T-helper 2 cell (primary cell): Measurements from ENCODE around the gene ZNF33B.
"Not testable (repeated sequence)": the region's sequence is repeated elsewhere in the genome, so short reads cannot be mapped to it uniquely, and the experiment has no call there.

Experiments used
- DNase-seq, 5 experiments: peaks; one replicate each; pipeline versions ENCODE4 v3.0.0 to v3.0.0-alpha.2; 2012 to 2022
- total RNA-seq, 2 donors: gene quantifications; one replicate each; lab custom pipeline; 2026; lab: John Stamatoyannopoulos, UW

ZNF33B gene
- total RNA-seq = 21.2 to 74.1 reads per million in 2 donors

DNA sequence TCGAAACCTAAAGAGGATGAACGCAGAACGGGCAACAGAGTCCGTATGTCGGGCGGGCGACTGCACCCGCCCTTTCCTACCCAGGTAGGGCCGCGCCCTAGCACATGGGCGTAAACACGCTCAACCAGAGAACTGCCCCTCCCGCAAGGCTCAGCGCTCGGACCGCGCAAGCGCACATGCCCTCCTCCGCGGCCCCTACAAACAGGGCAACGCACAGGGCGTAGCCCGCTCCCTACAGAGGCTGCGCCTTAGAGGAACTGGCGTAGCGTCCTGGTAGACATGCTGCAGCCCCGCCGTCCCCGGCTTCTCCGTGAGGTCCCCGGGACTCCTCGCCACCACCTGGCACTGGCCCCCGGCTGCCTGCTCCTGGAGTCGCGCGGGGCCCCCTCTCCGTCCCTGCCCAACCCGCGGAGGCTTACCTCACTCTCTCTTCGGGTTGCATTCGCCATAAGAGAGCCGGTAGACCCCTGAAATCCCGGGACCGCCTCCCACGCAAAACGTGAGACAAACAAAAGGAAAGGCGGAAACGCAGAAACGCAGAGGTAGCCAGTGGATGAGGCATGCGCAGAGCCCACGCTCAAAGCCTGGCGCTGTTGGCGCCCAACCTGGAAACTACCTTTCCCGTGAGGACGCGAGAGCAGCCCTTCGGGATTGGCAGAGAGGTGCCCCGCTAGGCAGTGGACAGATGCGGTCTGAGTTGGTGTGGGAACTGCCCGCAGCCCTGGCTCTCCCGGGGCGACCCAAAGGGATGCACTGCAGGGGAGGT, at the start of gene ZNF33B:
Gene ZNF33B (minus strand): TSS at position 516 of the 766 bp plus-strand sequence. CDS start 1,642 bp downstream, outside the sequence.
- peak; percentile 75 to 97 (median 90) for DNase-seq

DNA sequence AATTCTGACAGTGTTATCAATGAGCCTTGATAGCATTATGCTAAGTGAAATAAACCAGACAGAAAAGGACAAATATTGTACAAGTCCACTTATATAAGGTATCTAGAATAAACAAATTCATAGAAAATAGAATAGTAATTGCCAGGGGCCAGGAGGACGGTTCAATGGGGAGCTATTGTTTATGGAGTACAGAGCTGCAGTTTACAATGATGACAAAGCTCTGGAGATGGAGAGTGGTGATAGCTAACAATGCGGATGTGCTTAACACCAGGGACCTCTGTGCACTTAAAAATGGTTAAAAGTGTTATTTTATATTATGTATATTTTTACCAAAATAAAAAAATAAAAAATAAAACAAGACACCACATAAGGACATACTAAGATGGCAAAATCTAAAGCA, 46.1 kb upstream of the ZNF33B start:
- DNase-seq = no peak

DNA sequence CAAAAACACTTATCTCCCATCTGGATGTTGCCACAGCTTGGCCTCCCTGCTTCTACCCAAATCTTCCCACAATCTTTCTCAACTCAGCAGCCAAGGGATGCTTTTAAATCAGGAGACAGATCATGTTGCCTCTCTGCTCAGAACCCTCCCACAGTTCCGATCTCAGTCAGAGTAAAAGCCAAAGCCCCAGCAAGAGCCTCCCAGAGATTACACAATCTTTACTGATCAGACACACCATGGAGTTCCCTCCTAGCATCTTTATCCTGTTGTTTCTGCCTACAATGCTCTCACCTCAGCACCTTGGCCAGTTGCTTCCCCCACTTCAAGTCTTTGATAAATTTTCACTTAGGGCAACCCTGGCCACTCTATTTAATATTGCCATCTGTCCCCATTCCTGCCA, 41.9 kb upstream of the ZNF33B start:
- no peak for DNase-seq

DNA sequence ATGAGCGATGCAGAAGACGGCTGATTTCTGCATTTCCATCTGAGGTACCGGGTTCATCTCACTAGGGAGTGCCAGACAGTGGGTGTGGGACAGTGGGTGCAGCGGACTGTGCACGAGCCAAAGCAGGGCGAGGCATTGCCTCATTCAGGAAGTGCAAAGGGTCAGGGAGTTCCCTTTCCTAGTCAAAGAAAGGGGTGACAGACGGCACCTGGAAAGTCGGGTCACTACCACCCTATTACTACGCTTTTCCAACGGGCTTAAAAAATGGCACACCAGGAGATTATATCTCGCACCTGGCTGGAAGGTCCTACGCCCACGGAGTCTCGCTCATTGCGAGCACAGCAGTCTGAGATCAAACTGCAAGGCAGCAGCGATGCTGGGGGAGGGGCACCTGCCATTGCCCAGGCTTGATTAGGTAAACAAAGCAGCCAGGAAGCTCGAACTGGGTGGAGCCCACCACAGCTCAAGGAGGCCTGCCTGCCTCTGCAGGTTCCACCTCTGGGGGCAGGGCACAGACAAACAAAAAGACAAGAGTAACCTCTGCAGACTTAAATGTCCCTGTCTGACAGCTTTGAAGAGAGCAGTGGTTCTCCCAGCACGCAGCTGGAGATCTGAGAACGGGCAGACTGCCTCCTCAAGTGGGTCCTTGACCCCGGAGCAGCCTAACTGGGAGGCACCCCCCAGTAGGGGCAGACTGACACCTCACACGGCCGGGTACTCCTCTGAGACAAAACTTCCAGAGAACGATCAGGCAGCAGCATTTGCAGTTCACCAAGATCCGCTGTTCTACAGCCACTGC, 27.0 kb upstream of the ZNF33B start:
- DNase-seq = not testable (repeated sequence)

DNA sequence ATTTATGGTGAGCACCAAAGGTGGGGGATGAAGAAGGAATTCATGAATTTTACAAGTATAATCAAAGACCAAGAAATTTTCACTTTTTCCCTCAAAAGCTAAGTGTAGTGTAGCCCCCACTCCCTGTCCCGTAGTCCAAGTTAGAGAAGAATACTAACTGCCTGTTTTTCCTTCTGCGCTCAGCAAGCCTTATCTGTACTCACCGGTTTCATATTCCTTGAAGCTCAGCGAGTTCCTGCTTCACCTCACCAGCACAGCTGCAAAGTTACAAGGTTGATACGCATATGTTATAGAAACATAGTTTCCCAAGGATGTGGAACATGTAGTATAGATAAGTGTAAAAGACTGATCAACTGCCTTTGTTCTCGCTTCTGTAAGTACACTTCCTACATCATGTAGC, 16.0 kb upstream of the ZNF33B start:
- DNase-seq = no peak

DNA sequence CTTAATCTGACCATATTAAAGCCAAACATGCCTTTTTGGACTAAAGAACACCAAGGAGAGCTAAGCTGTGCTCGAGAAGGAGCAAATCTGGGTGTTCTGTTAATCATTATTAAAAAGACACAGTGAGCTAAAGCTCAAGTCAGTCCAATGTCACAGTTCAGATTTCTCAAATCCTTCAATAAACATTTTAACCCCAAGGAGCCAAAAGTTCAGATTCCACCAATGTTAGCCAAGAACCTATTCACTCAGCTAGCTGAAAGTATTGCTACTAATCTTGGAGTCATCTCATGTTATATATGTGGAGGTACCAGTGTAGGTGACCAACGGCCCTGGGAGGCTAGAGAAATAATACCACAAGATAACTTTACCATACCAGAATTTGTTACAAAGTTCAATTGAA, 14.5 kb upstream of the ZNF33B start:
- DNase-seq = no peak

DNA sequence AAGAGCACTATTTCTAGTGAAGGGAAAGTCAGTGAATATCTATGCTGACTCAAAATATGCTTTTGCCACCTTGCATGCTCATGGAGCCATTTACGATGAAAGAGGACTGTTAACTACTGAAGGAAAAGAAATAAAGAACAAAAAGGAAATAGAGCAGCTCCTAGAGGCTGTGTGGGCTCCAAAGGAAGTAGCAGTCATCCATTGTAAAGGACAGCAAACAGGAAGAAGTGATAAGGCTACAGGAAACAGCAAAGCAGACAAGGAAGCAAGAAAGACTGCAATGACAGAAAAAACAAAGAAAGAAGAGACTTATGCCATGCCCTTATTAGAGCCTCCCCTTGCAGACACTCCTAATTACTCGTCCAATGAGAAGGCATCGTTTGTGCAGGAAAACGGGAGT, 12.0 kb upstream of the ZNF33B start:
- no peak for DNase-seq

DNA sequence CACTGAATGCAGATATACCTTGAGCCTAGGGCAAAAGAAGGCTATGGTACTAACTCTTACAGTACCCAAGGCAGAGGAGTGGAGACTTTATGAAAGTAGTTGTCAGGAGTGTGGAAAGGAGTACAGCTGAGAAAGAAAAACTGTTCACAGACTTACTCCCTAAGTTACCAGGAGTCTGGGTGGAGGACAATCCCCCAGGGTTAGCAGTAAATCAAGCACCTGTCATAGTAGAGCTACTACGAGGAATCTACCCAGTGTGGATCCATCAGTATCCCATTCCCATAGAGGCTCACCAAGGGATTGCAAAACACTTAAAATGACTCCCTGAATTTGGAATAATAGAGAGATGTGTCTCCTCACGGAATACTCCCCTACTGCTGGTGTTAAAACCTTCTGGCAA, 10.1 kb upstream of the ZNF33B start:
- DNase-seq = no peak

DNA sequence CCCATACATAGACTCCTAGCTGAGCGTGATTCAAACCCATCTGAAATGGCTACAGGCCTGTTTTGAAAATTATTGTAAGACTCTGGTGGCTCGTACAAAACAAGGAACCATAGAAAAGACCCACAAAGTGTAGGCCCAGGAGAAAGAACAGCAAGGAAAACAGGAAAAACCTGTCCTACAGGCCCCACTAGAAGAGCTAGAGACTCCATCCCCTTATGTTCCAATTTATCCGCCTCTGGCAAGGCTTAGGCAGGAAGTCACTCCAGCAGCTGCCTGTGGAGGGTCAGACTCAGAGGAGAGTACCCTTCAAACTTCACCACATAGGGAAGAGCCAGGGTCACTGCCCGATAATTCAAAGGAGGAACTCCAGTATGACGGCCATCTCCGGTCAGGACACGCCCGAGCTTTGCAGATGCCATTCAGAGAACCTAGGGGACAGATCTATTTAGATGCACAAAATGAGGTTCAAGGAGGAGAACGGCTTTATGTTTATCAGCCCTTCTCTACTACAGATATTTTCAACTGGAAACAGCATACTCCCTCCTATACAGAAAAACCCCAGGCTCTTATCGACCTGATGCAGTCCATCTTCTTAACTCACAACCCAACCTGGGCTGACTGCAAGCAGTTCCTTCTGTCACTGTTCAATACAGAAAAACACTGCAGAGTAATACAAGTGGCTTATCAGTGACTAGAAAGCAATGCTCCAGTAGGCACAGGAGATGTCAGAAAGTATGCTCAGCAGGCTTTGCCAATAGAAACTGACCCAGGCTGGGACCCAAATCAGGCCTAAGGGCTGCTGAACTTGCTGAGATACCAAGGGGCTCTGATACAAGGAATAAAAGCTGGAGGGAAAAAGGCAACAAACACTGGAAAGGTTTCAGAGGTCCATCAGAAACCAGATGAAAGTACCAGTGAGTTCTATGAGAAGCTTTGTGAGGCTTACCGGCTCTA, 8.6 kb upstream of the ZNF33B start:
- DNase-seq = no peak

DNA sequence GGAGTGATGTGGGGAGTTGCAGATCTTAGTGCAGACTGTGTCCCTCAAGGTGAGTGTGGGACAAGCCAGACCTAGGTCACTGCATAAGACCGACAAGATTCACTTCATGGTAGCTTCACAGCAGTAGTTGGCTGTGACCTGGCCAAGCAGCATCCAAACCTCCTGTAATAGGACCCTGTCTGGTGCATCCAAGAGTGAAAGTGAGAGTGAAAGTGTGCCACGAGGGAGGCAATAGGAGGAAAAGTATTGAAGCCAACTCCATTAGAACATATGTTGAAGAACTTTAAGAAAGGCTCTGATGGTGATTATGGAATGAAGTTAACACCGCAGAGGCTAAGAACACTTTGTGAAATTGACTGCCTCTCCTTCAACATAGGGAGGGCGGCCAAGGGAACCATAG, 7.8 kb upstream of the ZNF33B start:
- no peak for DNase-seq

DNA sequence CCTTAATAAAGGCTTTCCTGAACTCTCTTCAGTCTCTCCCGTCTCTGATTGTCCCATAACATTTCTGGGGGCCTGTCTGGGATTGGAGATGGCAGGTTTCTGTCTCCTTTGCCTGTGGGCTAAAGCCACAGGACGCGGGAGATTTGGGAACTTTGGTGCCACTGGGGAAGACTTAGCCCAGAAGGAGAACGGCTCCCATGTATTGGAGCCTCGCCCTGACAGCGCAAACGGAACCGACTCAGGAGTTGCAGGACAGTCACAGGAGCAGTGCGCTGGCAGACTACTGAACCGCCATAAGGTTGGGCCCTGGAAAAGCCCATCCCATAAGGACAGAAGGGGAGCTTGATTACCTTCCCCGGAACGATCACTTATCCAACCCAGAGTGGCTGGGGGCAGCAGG, 7.1 kb upstream of the ZNF33B start:
- no peak for DNase-seq

DNA sequence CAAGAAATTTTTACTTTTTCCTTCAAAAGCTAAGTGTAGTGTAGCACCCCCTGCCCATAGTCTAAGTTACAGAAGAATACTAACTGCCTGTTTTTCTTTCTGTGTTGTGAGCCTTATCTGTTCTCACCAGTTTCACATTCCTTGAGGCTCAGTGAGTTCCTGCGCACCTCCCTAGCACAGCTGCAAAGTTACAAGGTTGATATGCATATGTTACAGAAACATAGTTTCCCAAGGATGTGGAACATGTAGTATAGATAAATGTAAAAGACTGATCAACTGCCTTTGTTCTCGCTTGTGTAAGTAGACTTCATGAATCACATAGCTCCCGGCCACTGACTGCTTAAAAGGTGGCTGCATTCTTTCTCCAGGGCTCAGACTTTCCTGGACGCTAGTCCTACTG, 6.7 kb upstream of the ZNF33B start:
- DNase-seq = no peak

DNA sequence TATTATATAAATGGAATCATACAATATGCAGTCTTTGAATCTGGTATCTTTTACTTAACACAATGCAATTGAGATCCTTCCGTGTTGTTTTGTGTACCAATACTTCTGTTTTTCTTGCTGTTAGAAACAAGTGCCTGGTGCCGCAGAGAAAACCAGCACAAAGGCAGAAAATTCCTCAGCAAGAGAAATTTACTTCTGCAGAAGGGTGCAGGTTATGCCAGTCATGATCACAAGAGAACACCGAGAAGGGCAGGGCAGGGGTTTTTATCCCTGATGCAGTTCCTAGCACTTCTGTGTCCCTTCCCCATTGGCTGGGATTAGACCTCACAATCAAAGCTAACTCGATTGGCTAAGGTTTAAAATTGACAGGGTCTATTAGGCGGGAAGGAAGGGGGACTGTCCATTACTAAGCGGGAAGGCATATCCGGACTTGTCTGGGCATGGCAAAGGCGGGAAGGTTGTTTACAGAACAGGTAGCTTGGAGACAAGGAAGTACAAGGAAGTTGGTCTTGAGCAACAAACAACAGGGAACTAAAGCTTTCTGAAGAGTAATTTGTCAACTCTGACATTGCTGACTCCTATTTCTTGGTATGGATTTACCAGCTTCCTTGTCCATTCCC, 2.4 kb upstream of the ZNF33B start:
- DNase-seq = no peak

DNA sequence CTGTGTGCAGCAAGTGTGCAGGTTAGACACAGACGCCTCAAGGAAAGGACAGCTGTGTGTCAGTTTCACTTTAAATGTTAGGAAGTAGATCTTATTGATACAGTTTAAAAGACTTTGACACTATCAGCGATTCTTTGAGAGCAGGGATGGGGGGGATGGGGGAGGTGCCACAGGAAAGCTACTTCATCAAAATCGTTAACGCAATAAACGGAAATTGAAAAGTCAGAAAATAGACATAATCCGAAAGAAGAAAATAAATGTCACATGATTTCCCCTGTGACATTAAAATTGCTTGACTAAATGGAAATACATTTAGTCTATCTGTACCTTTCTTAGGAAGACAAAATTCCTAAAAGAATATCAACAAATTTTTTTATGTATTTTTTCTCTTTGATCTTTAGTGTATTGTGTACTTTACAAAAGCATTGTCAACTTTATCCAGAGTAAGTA, 476 bp upstream of the ZNF33B start:
- DNase-seq = peak in 2 of 5 experiments; percentile 18 to 81

DNA sequence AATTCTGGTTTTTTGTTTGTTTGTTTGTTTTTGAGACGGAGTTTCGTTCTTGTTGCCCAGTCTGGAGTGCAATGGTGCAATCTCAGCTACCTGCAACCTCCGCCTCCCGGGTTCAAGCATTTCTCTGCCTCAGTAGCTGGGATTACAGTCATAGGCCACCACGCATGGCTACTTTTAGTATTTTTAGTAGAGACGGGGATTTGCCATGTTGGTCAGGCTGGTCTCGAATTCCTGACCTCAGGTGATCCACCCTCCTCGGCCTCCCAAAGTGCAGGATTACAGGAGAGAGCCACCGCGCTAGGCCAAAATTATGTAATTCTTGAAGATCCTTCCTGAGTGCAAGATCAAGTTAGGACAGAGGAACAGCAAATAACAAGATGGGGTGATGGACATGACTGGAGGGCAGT, 719 bp downstream of the ZNF33B start:
- DNase-seq = no peak

DNA sequence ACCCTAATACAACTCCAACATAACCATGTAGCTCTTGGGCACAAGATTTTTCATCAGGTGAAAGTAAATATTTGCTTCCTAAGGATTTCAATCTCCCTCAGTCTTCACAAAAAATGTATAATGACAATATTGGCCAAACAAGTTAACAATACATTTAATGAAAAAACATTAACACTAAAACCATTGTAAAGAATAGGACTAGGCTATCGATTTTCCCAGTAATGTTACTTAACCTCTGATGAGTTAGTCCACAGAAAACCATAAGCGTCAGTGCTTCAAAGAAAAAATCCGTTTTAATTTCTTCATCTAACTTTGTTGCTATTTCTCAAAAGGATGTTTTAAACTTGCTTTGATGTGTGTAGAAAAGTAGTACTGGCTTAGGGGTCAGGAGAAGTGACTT, 1.2 kb downstream of the ZNF33B start:
- no peak for DNase-seq

DNA sequence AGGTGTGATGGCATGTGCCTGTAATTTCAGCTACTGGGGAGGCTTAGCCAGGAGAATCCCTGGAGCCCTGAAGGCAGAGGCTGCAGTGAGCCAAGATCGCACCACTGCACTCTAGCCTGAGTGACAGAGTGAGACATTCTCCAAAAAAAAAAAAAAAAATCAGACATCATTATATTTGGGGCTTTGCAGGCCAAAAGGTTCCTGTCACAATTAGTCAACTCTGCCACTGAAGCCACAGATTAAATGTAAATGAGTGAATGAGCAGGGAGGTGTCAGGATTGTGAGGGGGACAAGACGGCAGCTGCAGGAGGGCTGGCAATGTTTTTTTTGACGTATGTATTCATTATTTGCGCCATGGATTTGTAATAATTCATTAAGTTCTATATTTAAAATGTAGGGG, 3.3 kb downstream of the ZNF33B start:
- peak in 1 of 5 experiments; percentile 19 for DNase-seq

DNA sequence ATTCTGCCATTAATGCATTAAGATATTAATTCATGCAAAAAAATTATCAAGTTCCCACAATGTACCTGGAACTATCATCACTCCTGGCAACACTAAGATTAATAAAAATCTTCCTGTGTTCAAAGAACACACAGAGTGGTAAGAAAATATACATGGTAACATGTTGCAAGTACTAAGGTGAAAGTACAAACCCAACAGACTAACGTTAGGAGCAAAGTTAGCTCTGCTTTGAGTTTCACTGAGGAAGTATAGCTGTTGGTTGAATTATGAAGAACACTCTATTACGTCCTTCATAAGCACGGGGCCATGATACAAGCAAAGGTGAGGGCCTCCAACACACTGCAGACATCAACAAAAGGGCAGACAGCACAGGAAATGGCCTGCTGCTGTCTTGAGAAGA, 5.8 kb downstream of the ZNF33B start:
- DNase-seq = no peak

DNA sequence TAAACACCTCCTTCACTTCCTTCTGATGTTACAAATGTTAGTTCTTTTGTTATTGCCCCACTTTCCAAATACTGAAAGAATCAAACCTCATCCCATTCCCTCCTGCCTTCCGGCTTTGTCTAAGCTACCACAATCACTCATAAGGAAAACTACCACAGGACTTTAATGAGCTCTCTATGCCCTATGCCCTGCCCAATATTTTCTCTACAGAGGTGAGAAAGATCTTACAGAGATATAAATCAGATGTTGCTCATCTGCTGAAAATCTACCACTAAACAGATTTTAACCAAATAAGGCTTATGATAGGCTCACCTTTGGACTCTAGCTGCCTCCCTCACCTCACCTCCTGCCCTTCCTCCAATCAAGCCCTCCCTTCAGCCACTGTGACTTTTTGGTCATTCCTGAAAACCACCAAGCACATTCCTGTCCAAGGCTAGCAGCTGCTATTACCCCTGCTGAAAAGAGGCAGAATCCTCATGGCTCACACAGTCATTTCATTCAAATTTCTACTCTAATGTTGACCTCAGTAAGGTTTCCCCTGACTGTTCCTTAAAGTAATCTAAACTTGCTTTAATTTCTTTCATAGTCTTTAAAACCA, 7.7 kb downstream of the ZNF33B start:
- peak in 1 of 5 experiments; percentile 39 for DNase-seq

DNA sequence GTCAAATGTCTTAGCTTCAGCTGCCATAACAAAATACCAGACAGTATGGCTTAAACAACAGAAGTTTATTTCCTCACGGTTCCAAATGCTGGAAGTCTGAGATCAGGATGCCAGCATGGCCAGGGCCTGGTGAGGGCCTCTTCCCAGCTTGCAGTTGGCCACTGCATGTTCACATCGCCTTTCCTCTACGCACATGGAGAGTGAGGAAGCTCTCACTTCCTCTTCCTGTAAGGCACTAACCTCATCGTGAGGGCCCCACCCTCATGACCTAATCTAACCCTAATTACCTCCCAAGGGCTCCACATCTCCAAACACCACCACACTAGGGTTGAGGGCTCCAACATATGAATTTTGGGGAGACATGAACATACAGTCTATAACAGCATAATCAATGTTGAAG, 14.4 kb downstream of the ZNF33B start:
- no peak for DNase-seq

DNA sequence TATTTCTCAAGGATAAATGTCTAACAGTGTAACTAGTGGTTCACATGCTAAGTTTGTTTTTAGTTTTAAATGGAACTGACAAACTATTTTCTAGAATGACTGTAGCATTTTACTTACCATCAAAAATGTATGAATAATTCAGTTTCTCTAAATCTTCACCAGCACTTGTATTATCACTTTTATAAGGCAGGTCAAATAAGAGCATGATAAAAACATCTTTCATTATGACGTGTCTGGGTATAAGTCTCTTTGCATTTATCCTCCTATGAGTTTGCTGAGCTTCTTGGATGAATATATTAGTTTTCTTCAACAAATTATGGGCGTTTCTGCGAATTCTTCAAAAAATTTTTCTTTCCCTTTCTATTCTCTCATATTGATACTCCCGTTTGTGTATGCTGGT, 19.9 kb downstream of the ZNF33B start:
- DNase-seq = no peak

DNA sequence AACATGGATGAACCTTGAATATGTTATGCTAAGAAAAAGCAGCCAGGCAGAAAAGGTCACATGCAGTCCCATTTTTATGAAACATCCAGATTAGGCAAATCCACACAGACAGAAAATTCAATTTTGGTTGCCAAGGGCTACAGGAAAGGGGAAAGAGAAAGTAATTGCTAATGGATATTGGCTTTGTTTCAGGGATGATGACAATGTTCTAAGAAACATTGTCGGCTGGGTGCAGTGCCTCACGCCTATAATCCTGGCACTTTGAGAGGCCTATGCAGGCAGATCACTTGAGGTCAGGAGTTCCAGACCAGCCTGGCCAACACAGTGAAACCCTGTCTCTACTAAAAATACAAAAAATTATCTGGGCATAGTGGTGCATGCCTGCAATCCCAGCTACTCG, 23.0 kb downstream of the ZNF33B start:
- DNase-seq = no peak
